HCT116 (cell line): ENCODE results near the gene MS4A8. TPM values are rescaled to one million over a fixed set of nuclear protein-coding genes. Genes with fewer than 3 reads are reported as not detected.

Experiments used
- ATAC-seq: fragments of 200-7000 bp; cut with Tn5 transposase; 2 replicates; pipeline ENCODE4 v1.9.1; 2020; ENCODE audit warnings: mild to moderate bottlenecking, moderate library complexity
- BruUV-seq: library from RNA; stranded (reverse); fragments of 400-500 nt; replicated peaks from 2 replicates; lab custom pipeline; 2021; lab: Mats Ljungman, UMichigan
- CTCF ChIA-PET: fragments of 300-600 bp; sonication (Branson Sonifier 250); formaldehyde crosslinking; loops from one replicate; lab custom pipeline; 2021; ENCODE audit warnings: antibody characterized with exemption; lab: Charles Lee
- POLR2A ChIA-PET: fragments of 300-600, 350-600 bp; sonication (Branson Sonifier 250); formaldehyde crosslinking; loops from one replicate; lab custom pipeline; 2021; ENCODE audit warnings: antibody characterized with exemption; lab: Charles Lee
- RAD21 ChIA-PET, 2 experiments: fragments of 300-600 bp; sonication (Branson Sonifier 250); formaldehyde crosslinking; loops; one replicate each; lab custom pipeline; 2023; ENCODE audit warnings: low total read pairs in 2 of 2; ENCODE audit not compliant: uncharacterized antibody in 2 of 2, unreplicated experiment in 2 of 2, low non-redundant PET in 1 of 2; lab: Charles Lee
- DNase-seq: peaks from one replicate; pipeline ENCODE4 v3.0.0-alpha.2; 2010; ENCODE audit warnings: low read depth, low spot score
- H2AFZ ChIP-seq: fragments of 200-600 bp; shearing (Covaris generic), sonication (generic); 2 replicates; pipeline ENCODE4 v1.6.1; 2017; ENCODE audit warnings: low read depth, mixed run types, mixed read lengths, antibody characterized with exemption, low read length; ENCODE audit not compliant: poor library complexity, severe bottlenecking
- H3K27ac ChIP-seq: 2 replicates; pipeline ENCODE4 v1.5.1; 2012; ENCODE audit warnings: low read depth, low read length
- H3K27me3 ChIP-seq: fragments of 200-600 bp; sonication (generic); 2 replicates; pipeline ENCODE4 v1.6.1; 2016; ENCODE audit warnings: mixed run types, low read length, mixed read lengths; ENCODE audit not compliant: insufficient read depth
- H3K36me3 ChIP-seq, 2 experiments: fragments of 200-500 bp in 1 of 2; fragments of 200-600 bp in 1 of 2; sonication (Bioruptor generic) in 1 of 2; sonication (generic) in 1 of 2; 2 replicates each; pipeline versions ENCODE4 v1.5.1 to v1.6.1; 2014 to 2016; ENCODE audit warnings: low read length in 2 of 2, inconsistent platforms in 1 of 2, mixed read lengths in 1 of 2, mixed run types in 1 of 2; ENCODE audit not compliant: insufficient read depth in 2 of 2, control insufficient read depth in 1 of 2
- H3K4me1 ChIP-seq, 2 experiments: fragments of 200-600 bp in 1 of 2; sonication (generic) in 1 of 2; 2 replicates each; pipeline versions ENCODE4 v1.5.1 to v1.6.1; 2012 to 2017; ENCODE audit warnings: low read length in 2 of 2, inconsistent platforms in 1 of 2, mild to moderate bottlenecking in 1 of 2, mixed read lengths in 1 of 2, mixed run types in 1 of 2, moderate library complexity in 1 of 2; ENCODE audit not compliant: insufficient read depth in 2 of 2, control insufficient read depth in 1 of 2
- H3K4me2 ChIP-seq: fragments of 200-600 bp; sonication (generic); 2 replicates; pipeline ENCODE4 v1.6.1; 2017; ENCODE audit warnings: mixed run types, low read length, mixed read lengths
- H3K4me3 ChIP-seq, 2 experiments: fragments of 200-600 bp in 1 of 2; sonication (generic) in 1 of 2; replicated peaks in 1 of 2; 2 replicates each; pipeline ENCODE4 v1.5.1; 2011 to 2016; ENCODE audit warnings: low read length in 2 of 2, control low read depth in 1 of 2, low read depth in 1 of 2, mild to moderate bottlenecking in 1 of 2, mixed read lengths in 1 of 2, mixed run types in 1 of 2
- H3K79me2 ChIP-seq: fragments of 200-600 bp; sonication (generic); 2 replicates; pipeline ENCODE4 v1.6.1; 2017; ENCODE audit warnings: mild to moderate bottlenecking, mixed run types, low read length, moderate library complexity, mixed read lengths; ENCODE audit not compliant: insufficient read depth
- H3K9ac ChIP-seq: fragments of 200-600 bp; sonication (generic); 2 replicates; pipeline ENCODE4 v1.6.1; 2016; ENCODE audit warnings: low read length, mixed read lengths
- H3K9me2 ChIP-seq: fragments of 200-600 bp; sonication (generic), shearing (Covaris generic); 2 replicates; pipeline ENCODE4 v1.6.1; 2017; ENCODE audit warnings: mixed run types, mild to moderate bottlenecking, moderate library complexity; ENCODE audit not compliant: insufficient read depth
- H3K9me3 ChIP-seq, 2 experiments: fragments of 200-500 bp in 1 of 2; fragments of 200-600 bp in 1 of 2; sonication (Bioruptor generic) in 1 of 2; sonication (generic) in 1 of 2; 2 replicates each; pipeline ENCODE4 v1.6.1; 2014 to 2017; ENCODE audit warnings: low read length in 2 of 2, mixed read lengths in 2 of 2, inconsistent platforms in 1 of 2, low read depth in 1 of 2, mild to moderate bottlenecking in 1 of 2, mixed run types in 1 of 2, moderate library complexity in 1 of 2; ENCODE audit not compliant: control insufficient read depth in 1 of 2, insufficient read depth in 1 of 2
- H4K20me1 ChIP-seq: fragments of 200-600 bp; sonication (generic), shearing (Covaris generic); 2 replicates; pipeline ENCODE4 v1.6.1; 2017; ENCODE audit warnings: mixed run types, mild to moderate bottlenecking, moderate library complexity; ENCODE audit not compliant: insufficient read depth
- CTCF ChIP-seq, 3 experiments: fragments of 200-600 bp in 1 of 3; sonication (generic) in 1 of 3; IDR thresholded peaks in 2 of 3; conservative IDR thresholded peaks in 1 of 3; 2 replicates each; pipeline ENCODE4 v1.5.1; 2012 to 2017; ENCODE audit warnings: low read depth in 2 of 3, low read length in 2 of 3, antibody characterized with exemption in 1 of 3, borderline replicate concordance in 1 of 3, control low read depth in 1 of 3, mild to moderate bottlenecking in 1 of 3, mixed read lengths in 1 of 3, mixed run types in 1 of 3, moderate library complexity in 1 of 3; ENCODE audit not compliant: insufficient read depth in 1 of 3
- EGR1 ChIP-seq: IDR thresholded peaks from 2 replicates; pipeline ENCODE4 v1.6.1; 2012; ENCODE audit warnings: low read depth
- ELF1 ChIP-seq: IDR thresholded peaks from 2 replicates; pipeline ENCODE4 v1.6.1; 2012; ENCODE audit warnings: low read depth, borderline replicate concordance
- REST ChIP-seq: IDR thresholded peaks from 2 replicates; pipeline ENCODE4 v1.6.1; 2012; ENCODE audit warnings: low read depth
- YY1 ChIP-seq: IDR thresholded peaks from 2 replicates; pipeline ENCODE4 v1.6.1; 2011; ENCODE audit warnings: low read length, low read depth, moderate library complexity, mild to moderate bottlenecking; ENCODE audit not compliant: insufficient replicate concordance; ENCODE audit errors: extremely low read depth
- ZFX ChIP-seq: fragments of 450-650 bp; IDR thresholded peaks from 2 replicates; pipeline ENCODE4 v1.6.1; 2017
- intact Hi-C: fragments of 100-400 bp; cut with micrococcal nuclease; formaldehyde crosslinking; loops from 2 replicates; pipeline ENCODE4 v1.10.0; 2022
- total RNA-seq: library from RNA; stranded (reverse); gene quantifications from one replicate; pipeline ENCODE4 v1.2.1, GENCODE V29; 2021; ENCODE audit not compliant: unreplicated experiment
- TF ChIP-seq, protein P1 (sequence below): IDR thresholded peaks from 2 replicates; pipeline ENCODE4 v1.6.1; 2012
- TF ChIP-seq, protein P2 (sequence below): IDR thresholded peaks from 2 replicates; pipeline ENCODE4 v1.6.1; 2012

MS4A8 gene
- total RNA-seq, 1 experiment from 2014 or later = 0.17 TPM

DNA sequence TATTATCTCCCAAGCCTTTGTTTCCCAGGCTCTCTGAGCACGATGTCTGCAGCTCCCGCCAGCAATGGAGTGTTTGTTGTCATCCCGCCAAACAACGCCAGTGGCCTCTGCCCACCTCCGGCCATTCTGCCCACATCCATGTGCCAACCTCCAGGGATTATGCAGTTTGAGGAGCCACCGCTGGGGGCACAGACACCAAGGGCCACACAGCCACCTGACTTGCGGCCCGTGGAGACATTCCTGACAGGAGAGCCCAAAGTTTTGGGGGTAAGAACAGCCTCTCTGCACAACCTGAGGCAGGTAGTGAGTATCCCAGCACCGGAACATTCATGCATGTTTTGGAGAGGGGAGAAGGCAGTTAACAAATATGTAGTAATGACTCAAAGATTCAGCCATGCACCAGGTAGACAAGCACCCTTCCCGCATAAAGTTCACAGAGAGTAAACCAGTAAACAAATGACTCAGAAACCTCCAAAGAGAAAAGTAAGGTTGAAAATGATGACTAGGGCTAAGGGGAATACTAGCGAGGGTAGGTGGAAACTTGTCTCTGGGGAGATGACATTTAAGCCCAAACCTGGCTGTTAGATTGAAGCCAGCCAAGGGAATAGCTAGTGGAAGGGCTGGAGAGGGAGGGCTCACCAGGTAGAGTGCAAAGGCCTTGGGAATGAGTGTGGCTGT is 64.4 kb downstream of the MS4A8 start:
- Histone ChIP-seq H3K36me3 (no peaks in the 10 kb centered on the region), H3K9ac (no peak overlapping the region), H3K4me2 (no peak overlapping the region), H4K20me1 (no peaks in the 10 kb centered on the region), H3K27ac (no peak overlapping the region)
- TF ChIP-seq ELF1 (no peak), EGR1 (no peak), CTCF (IDR thresholded peaks at IDR 0.05 in 2 of 3, conservative IDR thresholded peaks at IDR 0.05 in 1 of 3; ENCODE audit: borderline replicate concordance in 1 of 3, insufficient read depth in 1 of 3, low read depth in 2 of 3, low read length in 2 of 3) (no peak), ZFX (no peak), REST (no peak), YY1 (no peak)
- TF ChIP-seq, protein P1, sequence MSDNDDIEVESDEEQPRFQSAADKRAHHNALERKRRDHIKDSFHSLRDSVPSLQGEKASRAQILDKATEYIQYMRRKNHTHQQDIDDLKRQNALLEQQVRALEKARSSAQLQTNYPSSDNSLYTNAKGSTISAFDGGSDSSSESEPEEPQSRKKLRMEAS = no peak
- TF ChIP-seq, protein P2, sequence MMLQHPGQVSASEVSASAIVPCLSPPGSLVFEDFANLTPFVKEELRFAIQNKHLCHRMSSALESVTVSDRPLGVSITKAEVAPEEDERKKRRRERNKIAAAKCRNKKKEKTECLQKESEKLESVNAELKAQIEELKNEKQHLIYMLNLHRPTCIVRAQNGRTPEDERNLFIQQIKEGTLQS = no peak
- TF ChIP-seq, all 23 proteins: peak for 0
- no TSS peak for BruUV-seq
- intact Hi-C loops = no loop called here
- no peak for ATAC-seq
- H3K79me2 ChIP-seq = no peaks in the 10 kb centered on the region
- no peak overlapping the region for H3K4me3 ChIP-seq
- RAD21 ChIA-PET = no interaction called here
- no peaks in the 10 kb centered on the region for H3K9me3 ChIP-seq
- no peaks in the 10 kb centered on the region for H3K9me2 ChIP-seq
- POLR2A ChIA-PET = no interaction called here
- no peak overlapping the region for H2AFZ ChIP-seq
- no peak for DNase-seq
- CTCF ChIA-PET = interaction anchor here (0.6 to 4.3 kb wide), 13 partner anchors 11 to 499 kb away, joined by 3 to 31 read pairs (median 6); partner anchors contain the start of gene MS4A8
- H3K27me3 ChIP-seq = no peaks in the 10 kb centered on the region
- peaks cover 8 to 10% of the 10 kb centered on the region in 2 experiments; a peak in 2 of 4 replicates for H3K4me1 ChIP-seq
